GM18873 (cell line): ENCODE results near the gene OOEP.

Experiments
- ATAC-seq: cut with Tn5 transposase; IDR thresholded peaks from one replicate; pipeline ENCODE4 v1.9.1; 2021; ENCODE audit warnings: mild to moderate bottlenecking, moderate library complexity, moderate number of reproducible peaks; ENCODE audit not compliant: unreplicated experiment, low FRiP score

The OOEP gene

DNA sequence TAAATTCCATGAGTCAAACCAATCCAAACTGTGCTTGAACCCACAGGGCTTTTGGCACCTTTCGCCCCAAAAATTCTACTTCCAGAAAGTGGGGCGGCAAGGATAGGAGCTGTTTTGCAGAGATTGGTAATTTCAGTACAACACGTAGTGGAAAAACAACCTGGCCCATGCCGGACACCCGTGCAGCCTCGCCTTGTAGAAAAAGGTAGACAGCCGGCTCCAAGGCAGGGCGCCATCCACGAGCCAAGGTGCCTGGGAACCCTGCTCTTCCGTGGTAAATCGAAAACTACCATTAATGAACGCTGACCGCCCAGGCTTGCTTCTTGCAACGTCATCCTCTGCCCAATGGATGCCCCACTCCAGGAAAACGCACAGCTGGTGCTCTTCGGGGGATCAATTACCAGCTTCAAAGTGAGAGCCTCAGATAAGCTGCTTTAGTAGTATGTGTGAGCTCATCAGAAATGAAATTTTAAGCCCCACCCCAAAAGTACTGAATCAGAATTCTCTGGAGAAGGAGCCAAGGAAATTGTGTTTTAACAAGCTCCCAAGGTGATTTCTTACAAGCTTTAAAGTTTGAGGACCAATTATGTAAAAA, 1.8 kb downstream of the OOEP start:
- no peak for ATAC-seq

DNA sequence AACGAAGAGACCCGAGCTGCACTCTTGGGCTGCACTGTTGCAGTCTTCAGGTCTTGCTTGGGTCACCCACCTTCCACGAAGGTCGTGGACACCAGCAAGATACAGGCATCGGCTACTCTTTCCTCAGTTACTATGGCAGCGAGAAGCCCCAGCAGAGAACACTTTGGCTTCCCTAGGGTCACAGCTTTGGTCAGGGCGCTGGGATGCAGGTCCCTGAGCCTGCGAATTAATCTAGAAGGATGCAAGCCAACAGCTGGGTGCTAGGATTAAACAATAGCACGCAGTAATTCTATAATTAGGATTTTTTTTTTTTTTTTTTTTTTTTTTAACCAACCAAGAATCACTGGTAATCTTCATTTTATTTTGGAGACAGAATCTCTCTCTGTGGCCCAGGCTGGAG, 5.1 kb downstream of the OOEP start:
- ATAC-seq, result no peak

DNA sequence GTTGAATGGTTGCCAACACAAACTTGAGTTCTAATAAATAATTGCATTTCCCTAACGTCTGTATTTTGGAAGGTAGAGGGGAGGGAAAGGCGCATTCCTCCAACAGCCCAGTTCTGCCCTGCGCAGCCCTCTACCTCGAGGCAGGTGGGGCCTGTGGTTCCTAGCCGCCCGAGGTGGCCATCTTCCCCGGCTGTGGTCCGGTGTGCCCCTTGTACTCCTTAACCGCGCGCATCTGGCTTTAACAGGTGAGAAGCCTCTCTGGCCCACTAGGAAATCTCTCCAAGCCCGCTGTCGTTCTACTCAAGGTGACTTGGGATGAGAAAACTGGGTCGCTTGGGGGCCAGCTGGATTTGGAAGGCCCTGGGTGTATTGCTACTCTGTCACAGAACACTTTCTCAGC, 5.6 kb downstream of the OOEP start:
- no peak for ATAC-seq

DNA sequence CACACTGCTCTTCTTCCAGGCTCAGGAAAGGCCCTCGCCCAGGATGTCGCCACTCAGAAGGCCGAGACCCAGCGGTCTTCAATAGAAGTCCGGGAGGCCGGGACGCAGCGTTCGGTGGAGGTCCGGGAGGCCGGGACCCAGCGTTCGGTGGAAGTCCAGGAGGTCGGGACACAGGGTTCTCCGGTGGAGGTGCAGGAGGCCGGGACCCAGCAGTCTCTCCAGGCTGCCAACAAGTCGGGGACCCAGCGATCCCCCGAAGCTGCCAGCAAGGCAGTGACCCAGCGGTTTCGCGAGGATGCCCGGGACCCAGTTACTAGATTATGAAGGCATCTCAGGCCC, 6.2 kb downstream of the OOEP start:
- no peak for ATAC-seq

DNA sequence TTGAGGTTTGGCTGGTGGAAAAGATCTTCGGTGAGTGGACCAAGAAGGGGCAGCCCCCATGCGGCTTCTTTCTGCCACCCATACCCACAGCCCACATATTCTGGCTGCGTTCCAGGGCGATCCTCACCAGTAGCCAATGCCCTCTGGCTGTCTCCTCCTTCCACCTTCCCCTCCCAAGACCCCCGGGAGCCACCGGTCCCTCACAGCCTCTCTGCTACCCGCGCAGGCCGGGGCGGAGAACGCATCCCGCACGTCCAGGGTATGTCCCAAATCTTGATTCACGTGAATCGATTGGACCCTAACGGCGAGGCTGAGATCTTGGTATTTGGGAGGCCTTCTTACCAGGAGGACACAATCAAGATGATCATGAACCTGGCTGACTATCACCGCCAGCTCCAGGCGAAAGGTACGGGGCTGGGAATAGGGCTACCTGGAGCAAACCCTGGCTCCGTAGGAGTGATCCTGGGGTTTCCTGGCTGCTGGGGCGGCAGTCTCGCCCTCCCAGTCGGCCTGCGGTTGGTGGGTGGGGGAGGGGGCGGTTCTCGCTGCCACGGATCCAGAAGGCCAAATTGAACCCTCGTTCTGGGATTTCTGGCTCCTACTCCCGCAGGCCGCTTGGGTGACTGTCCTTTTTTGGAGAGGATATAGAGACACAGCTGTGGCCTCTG, 6.7 kb downstream of the OOEP start:
- ATAC-seq, result no peak

DNA sequence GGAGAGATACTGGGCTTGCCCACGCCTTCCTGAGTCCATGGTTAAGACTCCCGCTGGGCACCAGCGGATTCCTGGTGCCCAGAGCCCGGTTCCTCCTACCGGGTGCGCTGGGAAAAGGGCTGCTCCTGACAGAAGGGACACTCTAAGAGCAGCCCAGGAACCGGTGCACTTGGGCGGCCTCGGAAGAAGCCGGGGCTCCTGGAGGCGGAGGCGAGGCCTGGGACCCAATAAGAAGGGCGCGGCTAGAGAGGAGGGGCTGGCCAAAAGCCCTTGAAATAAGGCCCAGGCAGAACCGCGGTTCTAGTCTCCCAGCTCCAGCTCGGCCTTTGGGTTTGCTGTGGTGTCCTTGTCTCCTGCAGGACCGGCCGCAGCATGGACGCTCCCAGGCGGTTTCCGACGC, 7.3 kb downstream of the OOEP start, which contains the start of gene KHDC3L:
KHDC3L (plus strand) TSS at position 301 of the 400 bp plus-strand sequence; CDS start at position 373, 72 bp downstream.
- no peak for ATAC-seq

DNA sequence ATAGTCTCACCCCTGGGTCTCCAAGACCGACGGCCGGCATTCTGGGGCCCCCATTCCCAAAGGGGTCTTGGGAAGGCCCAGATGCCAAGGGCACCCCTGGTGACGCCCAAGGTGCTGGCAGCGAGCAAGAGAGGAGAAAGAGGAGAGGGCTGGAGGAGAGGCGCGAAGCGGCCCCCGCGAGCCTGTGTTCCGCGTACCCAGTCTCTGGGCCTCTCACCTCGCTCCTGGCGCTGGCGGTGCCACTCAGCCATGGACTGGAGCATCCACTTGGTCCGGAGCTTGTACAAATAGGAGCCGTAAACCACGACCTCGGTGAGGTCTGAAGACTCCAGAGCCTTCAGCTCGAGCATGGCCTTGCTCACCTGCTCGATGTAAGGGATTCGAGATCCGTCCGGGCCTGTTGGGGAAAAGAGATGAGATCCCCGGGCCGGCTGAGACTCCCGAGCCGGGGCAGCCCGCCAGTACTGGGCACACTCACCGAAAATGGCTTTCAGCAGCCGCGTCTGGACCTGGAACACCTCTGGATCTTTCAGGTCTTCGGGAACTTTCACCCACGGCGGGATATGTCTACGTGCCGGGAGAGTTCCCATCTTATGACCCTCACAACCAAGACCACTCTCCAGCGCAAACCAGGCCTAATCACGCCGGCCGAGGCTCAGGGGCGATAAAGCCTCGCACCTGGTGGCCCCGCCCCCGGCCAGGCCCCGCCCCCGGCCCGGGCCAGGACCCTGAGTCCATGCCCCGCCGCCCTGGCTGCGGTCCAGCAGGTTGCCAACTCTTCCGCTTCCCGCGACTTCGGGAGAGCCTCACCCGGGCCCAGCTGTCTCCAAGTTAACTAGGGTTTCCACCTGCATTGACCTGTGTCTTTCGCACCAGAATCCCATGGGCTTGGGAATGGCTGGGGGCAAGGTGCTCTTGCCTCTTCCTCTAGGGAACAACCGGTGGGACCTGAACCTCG, 15.8 kb downstream of the OOEP start, which contains the start of gene DPPA5:
DPPA5 (minus strand) TSS at position 641 of the 958 bp plus-strand sequence; CDS start at position 590, 51 bp downstream.
- ATAC-seq, result no peak

DNA sequence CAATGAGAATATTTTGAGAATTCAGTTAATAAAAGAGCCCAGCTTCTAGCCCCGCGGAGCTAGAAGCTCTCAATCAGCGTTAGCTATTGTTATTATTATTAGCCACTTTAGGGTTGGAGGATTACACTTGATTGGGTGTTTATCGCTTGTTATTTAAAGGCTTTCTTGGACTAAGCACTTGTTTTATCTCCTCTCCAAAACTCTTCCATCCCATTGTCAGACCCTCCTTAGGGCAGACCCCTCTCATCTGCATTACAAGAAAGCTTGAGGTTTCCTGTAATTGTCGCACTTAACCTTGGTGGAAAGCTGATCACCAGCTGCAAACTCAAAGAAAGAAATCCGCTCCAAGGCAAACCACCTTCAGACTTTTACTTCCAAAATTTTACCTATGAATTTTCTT, 20.4 kb downstream of the OOEP start:
- no peak for ATAC-seq

DNA sequence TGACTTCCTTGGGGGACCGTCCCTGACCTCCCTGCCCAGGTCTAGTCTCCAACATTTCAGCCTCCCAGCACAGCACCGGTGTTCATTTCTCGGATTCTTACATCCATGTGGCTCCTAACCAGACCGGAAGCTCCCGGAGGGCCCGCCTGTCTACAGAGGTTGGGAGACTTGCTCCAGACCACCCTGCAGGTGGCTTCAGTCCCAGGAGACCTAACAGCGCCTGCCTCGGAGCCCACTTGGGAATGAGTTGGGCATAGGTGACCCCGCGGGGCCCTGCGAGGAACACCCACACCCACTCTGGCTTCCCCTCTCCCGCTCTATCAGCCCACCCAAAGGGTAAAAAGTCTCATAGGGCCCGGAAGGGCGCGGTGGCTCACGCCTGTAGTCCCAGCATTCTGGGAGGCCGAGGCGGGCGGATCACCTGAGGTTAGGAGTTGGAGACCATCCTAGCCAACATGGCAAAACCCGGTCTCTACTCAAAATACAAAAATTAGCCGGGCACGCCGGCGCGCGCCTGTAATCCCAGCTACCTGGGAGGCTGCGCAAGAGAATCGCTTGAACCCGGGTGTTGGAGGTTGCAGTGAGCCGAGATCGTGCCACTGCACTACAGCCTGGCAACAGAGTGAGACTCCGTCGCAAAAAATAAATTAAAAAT, 21.0 kb downstream of the OOEP start:
- ATAC-seq, result no peak

DNA sequence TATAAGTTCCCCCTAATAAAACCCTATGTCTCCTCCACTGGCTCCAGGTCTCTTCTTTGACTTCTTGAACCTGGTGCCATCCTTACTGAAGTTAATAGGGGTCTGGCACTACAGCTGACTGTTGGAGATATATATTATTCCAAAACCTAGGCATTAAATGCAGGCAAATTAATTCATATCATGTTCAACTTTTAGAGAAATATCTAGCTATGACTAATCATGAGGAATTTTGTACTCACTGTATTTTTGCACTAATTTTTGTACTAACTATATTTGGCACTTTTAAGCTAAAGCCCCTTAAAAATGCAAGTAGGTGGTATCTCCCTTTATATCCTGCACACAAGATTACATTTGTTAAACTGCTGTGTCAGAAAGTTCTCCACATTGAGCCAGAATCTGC, 26.5 kb downstream of the OOEP start:
- ATAC-seq, result no peak

DNA sequence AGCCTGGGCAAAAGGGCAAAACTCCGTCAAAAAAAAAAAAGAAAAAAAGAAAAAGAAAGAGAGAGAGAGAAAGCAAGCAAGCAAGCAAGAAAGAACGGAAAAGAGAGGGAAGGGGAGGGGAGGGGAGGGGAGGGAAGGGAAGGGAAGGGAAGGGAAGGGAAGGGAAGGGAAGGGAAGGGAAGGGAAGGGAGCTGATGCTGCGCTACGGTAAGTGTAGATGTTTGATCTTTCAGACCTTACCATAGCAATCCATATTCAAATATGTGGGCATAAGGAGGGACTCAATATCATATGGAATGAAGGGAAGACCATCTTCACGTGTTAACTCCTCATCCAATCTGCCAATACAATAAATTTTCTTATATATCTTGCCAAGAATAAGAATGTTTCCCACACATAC, 27.5 kb downstream of the OOEP start:
- no peak for ATAC-seq

DNA sequence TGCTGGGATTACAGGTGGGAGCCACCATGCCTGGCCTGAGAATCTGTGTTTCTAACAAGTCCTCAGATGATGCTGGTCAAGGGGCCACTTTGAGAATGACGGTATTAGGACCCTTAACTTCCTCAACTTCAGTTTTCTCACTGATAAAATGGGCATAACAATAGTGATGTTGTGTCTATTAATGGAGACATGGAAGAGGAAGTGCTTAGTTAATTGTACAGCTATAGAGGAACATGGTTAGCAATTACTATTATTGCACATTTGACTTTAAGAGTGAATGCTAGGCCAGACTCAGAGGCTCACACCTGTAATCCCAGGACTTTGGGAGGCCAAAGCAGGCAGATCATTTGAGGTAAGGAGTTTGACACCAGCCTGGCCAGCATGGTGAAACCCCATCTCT, 28.4 kb downstream of the OOEP start:
- no peak for ATAC-seq

DNA sequence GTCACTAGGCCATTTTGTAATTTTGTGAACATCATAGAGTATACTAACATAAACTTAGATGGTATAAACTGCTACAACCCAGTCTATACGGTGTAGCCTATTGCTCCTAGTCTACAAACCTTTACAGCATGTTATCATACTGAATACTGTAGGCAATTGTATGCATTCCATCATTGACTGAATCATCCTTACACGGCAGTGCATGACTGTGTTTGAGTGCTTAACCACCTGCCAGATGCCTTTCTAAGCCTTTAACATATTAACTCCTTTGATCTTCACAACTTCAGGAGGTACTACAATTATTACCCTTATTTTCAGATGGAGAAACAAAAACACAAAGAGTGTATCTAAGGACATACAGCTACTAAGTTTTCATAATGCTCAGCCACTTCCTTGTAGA, 29.6 kb downstream of the OOEP start:
- ATAC-seq, result no peak

DNA sequence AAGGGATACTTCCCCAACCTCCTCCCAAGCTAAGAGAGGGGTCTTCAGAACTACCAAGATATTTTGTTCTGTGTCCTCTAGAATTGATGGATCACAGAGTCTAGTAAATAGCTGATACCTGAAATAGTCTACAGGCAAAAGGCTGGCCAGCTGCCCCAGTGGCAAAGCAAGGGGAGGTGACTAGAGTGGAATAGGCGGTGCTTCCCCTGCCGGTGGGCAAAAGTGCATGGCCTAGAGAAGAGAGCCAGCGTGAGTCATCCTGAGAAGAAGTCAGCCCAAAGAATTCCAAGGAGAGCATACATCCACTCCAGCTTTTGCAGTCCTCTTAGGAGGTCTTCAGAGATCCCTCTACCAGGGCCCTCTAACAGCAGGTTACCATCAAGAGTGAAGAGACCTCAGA, 30.4 kb downstream of the OOEP start:
- ATAC-seq, result no peak

DNA sequence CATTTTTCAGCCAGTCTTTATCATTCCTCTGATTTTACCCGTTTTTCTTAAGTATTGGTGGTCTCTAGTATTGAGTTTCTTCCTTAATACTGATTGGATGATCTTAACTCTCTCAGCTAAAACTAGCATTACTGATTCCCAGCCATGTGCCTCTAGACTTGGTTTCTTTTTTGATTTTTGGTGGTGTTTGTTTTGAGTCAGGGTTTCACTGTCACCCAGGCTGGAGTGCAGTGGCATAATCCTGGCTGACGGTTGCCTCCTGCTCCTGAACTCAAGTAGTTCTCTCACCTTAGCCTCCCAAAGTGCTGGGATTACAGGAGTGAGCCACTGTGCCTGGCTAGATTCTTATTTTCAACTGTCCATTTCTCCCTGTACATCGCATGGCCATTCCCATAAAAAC, 40.5 kb downstream of the OOEP start:
- ATAC-seq, result no peak

DNA sequence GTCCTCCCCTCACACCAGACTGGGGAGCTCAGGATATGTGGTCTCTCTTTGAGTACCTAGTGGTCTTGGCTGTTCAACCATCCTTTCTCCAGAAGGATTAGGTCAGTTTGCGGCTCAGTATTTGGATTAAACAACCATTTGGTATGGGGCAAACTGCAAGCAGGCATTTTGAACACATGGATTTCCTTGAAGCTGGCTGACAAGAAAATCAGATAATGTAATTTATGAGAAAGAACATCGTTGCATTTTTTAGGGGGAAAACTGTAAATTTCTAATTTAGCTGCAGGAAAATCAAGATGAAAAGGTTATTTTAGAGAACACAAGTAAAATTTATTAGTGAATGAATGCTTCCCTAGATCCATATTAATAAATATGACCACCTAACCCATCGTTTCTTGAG, 40.9 kb downstream of the OOEP start:
- ATAC-seq, result no peak

DNA sequence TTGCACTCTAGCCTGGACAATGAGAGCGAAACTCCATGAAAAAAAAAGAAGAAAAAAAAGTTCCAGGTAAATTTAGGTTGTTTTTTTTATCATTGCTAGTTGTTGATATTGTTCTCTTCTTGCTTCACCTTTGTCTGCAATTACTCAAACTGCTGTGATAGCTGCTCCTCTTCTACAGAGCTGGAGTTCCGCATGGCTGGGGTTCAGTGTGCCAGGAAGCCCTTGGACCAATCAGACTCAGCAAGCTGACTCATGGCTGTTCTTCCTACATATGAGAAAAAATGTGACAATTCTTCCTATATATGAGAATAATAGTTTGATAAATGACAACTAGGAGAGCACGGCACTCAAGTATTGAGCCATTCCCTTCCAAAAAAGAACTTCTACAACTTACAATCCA, 44.0 kb downstream of the OOEP start:
- no peak for ATAC-seq

DNA sequence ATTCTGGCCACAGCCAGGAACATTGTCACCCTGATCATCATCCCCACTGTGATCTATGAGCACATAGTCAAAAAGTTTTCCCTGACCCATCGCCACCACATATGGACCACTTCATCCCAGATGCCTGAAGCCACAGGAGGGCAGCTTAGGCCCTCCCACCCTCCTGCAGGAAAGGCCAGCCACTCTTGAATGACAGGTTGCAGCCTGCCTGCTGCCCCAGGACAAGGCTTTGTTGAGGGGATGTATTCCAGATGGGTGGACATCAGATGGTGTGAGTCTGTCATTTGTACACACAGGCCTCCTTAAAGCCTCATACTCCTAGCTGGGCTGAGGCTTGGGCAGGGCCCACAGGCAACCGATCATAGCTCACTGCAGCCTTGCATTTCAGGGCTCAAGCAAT, 46.4 kb downstream of the OOEP start:
- no peak for ATAC-seq
